ENCODE results near the gene CPXM2. TPM values are rescaled to one million over a fixed set of nuclear protein-coding genes. Genes with fewer than 3 reads are reported as not detected.

The CPXM2 gene
- total RNA-seq, 1 donor: not detected

DNA sequence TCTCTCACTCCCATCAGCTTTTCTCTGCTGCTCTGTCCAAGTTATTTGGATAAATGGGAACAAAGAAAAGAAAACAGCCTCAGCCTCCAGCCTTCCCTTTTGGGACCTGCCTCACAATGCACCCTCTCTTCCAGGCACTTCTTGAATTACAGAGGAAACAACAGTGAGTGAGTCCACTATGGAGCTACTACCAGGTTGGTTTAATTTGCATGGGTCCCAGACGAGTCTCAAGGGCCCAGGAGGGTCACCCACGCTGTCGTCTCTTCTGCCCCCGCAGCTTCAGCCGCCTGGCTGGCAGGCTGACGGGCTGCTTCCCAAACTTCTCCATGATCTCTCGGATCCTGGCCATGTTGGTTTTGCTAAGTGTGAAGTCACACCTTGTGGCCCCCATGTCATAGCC is 145.1 kb downstream of the CPXM2 start:
- TF ChIP-seq, protein P1, sequence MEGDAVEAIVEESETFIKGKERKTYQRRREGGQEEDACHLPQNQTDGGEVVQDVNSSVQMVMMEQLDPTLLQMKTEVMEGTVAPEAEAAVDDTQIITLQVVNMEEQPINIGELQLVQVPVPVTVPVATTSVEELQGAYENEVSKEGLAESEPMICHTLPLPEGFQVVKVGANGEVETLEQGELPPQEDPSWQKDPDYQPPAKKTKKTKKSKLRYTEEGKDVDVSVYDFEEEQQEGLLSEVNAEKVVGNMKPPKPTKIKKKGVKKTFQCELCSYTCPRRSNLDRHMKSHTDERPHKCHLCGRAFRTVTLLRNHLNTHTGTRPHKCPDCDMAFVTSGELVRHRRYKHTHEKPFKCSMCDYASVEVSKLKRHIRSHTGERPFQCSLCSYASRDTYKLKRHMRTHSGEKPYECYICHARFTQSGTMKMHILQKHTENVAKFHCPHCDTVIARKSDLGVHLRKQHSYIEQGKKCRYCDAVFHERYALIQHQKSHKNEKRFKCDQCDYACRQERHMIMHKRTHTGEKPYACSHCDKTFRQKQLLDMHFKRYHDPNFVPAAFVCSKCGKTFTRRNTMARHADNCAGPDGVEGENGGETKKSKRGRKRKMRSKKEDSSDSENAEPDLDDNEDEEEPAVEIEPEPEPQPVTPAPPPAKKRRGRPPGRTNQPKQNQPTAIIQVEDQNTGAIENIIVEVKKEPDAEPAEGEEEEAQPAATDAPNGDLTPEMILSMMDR (IDR thresholded peaks at IDR 0.05; ENCODE audit: insufficient read depth, low read depth, low read length): no peak
- no peak overlapping the region for H3K4me3 ChIP-seq (ENCODE audit: low read depth, low read length)
- DNase-seq (ENCODE audit: low read depth): no peak

DNA sequence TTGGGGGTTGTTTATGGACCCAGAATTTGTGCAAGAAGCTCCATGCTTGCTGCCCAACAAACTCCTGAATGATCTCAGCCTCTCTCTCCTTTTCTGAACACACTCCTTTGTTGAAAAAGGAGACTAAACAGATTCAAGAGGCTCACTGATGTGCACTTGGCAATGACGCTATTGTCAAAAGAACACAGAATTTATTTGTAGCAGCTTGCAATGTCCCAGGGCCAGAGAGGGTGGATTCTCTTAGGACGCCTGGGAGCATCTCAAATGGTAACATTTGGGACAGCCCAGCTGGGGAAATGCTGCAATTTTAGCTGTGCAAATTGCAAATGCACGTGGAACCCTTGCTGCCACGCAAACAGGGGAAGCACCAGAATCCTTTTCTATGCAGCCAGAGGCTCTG is 145.5 kb downstream of the CPXM2 start:
- DNase-seq (ENCODE audit: low read depth): no peak
- H3K4me3 ChIP-seq (ENCODE audit: low read depth, low read length): no peak overlapping the region
- TF ChIP-seq, protein P1 (IDR thresholded peaks at IDR 0.05; ENCODE audit: insufficient read depth, low read depth, low read length): no peak

DNA sequence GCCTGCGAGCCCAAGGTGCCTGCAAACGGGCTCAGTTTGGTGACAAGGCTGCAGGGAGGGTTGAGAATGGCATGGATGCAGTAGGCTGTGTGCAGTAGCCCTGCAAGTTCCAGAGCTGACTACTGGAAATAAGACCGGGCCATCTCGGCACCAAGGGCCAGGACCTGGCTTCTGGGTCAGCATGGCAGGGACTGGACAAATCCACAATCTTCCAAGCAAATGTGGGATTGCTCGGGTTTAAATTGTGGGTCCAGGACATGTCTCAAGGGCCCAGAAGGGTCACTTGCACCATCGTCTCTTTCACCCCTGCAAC is 147.4 kb downstream of the CPXM2 start:
- no peak overlapping the region for H3K4me3 ChIP-seq (ENCODE audit: low read depth, low read length)
- DNase-seq (ENCODE audit: low read depth): no peak
- TF ChIP-seq, protein P1 (IDR thresholded peaks at IDR 0.05; ENCODE audit: insufficient read depth, low read depth, low read length): no peak

DNA sequence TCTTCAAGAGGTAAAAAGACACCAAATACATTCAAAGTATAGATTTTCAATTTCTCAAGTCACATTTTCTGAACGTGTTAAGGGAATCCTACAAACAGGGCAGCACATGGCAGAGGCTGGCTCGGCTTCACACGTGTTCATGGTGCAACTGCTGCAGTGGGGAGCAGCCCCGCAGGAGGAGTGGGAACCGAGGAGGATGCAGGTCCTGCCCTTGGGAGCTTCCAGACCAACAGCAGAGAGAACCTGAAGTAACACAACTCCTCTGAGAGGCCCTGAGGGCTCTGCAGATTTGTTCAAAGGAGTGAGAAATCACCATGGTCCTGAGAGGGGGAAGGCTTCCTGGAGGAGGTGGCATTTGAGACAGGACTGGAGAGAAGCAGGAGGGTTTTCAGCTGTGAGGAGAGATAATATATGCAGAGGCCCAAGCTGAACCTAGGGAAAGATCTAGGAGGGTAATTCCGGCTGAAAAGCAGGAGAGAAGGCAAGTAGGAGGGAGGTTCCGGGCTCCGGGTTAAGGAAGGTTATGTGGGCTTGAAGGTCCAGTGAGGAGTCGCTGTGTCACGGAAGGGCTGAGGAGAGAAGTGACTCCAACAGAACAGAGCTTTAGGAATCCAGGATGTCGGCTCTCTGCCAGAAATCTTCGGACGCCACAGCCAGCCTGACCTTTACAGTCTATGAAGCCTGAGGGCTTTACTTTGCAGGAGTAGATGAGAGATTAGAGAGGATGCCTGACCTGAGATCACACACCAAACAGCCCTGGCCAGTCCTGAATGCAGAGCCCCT is 148.0 kb downstream of the CPXM2 start:
- no peak overlapping the region for H3K4me3 ChIP-seq (ENCODE audit: low read depth, low read length)
- DNase-seq (ENCODE audit: low read depth): no peak
- TF ChIP-seq, protein P1 (IDR thresholded peaks at IDR 0.05; ENCODE audit: insufficient read depth, low read depth, low read length): no peak

- no peak overlapping the region for H3K4me3 ChIP-seq (ENCODE audit: low read depth, low read length)
- DNase-seq (ENCODE audit: low read depth): no peak
- TF ChIP-seq, protein P1 (IDR thresholded peaks at IDR 0.05; ENCODE audit: insufficient read depth, low read depth, low read length): no peak
These were observed 148.7 kb downstream of the CPXM2 start for GRCh38 chr10:123742751-123743440.

- TF ChIP-seq, protein P1 (IDR thresholded peaks at IDR 0.05; ENCODE audit: insufficient read depth, low read depth, low read length): no peak
- H3K4me3 ChIP-seq (ENCODE audit: low read depth, low read length): no peak overlapping the region
- no peak for DNase-seq (ENCODE audit: low read depth)
These were observed 149.9 kb downstream of the CPXM2 start for GRCh38 chr10:123741711-123742110.
